K562 (cell line): ENCODE results near the gene HIVEP2. TPM values are rescaled to one million over a fixed set of nuclear protein-coding genes. Genes with fewer than 3 reads are reported as not detected.

Experiments used
- DIDO1 ChIP-seq: fragments of 450-650 bp; IDR thresholded peaks from 2 replicates; pipeline ENCODE4 v1.6.1; 2016; ENCODE audit warnings: low read depth, missing biosample characterization, missing genetic modification characterization
- GABPB2 ChIP-seq: fragments of 250-450 bp; sonication (Bioruptor Pico); conservative IDR thresholded peaks from 2 replicates; pipeline ENCODE4 v1.5.1; 2021; ENCODE audit warnings: mild to moderate bottlenecking
- KAT7 ChIP-seq: sonication (generic); formaldehyde crosslinking; IDR thresholded peaks from 2 replicates; pipeline ENCODE4 v1.8.0; 2022; ENCODE audit warnings: missing genetic modification reagents, mild to moderate bottlenecking, borderline replicate concordance
- PTBP1 ChIP-seq: fragments of 200-400 bp; formaldehyde crosslinking; IDR thresholded peaks from 2 replicates; pipeline ENCODE4 v1.6.1; 2017; ENCODE audit warnings: low read depth, low read length
- SNIP1 ChIP-seq: fragments of 450-650 bp; IDR thresholded peaks from 2 replicates; pipeline ENCODE4 v1.7.1; 2017; ENCODE audit warnings: low read depth, mild to moderate bottlenecking
- ZNF583 ChIP-seq: fragments of 250-450 bp; sonication (Bioruptor Pico); IDR thresholded peaks from 2 replicates; pipeline ENCODE4 v1.4.0; 2020
- ZNF77 ChIP-seq: fragments of 250-450 bp; sonication (Bioruptor Pico); IDR thresholded peaks from 2 replicates; pipeline ENCODE4 v1.5.0; 2020
- polyA plus RNA-seq, 8 experiments: library from polyadenylated mRNA; depleted of rRNA in 4 of 8; stranded (reverse) in 5 of 8; unstranded in 3 of 8; fragments of >200 nt; fragmentation: Nextera tagmentation in 2 of 8; fragmentation: Illumina TruSeq in 1 of 8; extraction: Ambion mirVana in 2 of 8; extraction: Trizol in 1 of 8; gene quantifications; 2 replicates each; pipeline versions ENCODE4 v1.2.1 to v1.2.3, GENCODE V29; 2011 to 2014; ENCODE audit warnings: inconsistent platforms in 1 of 8, missing spikeins in 1 of 8
- total RNA-seq, 7 experiments: library from RNA; depleted of rRNA in 6 of 7; stranded (reverse); fragments of >200 nt in 6 of 7; fragmentation: Illumina TruSeq in 2 of 7; extraction: Trizol in 2 of 7; gene quantifications; 2 replicates each; pipeline versions ENCODE4 v1.2.1 to v1.2.3, GENCODE V29; 2011 to 2021; ENCODE audit warnings: low replicate concordance in 1 of 7
- TF ChIP-seq, protein P1 (sequence below), 2 experiments: fragments of 450-650 bp in 1 of 2; sonication (generic) in 1 of 2; formaldehyde crosslinking in 1 of 2; IDR thresholded peaks in 1 of 2; conservative IDR thresholded peaks in 1 of 2; 2 replicates each; pipeline versions ENCODE4 v1.6.1 to v1.8.1; 2016 to 2023; ENCODE audit warnings: mild to moderate bottlenecking in 2 of 2, moderate library complexity in 2 of 2, inconsistent platforms in 1 of 2, missing genetic modification reagents in 1 of 2
- TF ChIP-seq, protein P2 (sequence below): fragments of 250-450 bp; sonication (Bioruptor Pico); IDR thresholded peaks from 2 replicates; pipeline ENCODE4 v1.4.0; 2020; ENCODE audit warnings: borderline replicate concordance
- TF ChIP-seq, protein P3 (sequence below): fragments of 200-800 bp; sonication (Bioruptor generic); IDR thresholded peaks from 2 replicates; pipeline ENCODE4 v1.6.1; 2017; ENCODE audit warnings: missing genetic modification characterization, missing compliant biosample characterization
- TF ChIP-seq, protein P4 (sequence below): IDR thresholded peaks from 2 replicates; pipeline ENCODE4 v1.6.1; 2011; ENCODE audit not compliant: insufficient read length; ENCODE audit errors: extremely low read depth
- TF ChIP-seq, protein P5 (sequence below), 3 experiments: fragments of 200-800 bp in 1 of 3; sonication (Bioruptor generic) in 1 of 3; sonication (generic) in 1 of 3; formaldehyde crosslinking in 1 of 3; IDR thresholded peaks; 2 replicates each; pipeline versions ENCODE4 v1.6.1 to v1.8.0; 2016 to 2022; ENCODE audit warnings: mild to moderate bottlenecking in 2 of 3, missing compliant biosample characterization in 2 of 3, missing genetic modification characterization in 2 of 3, missing genetic modification reagents in 1 of 3
- TF ChIP-seq, protein P6 (sequence below): IDR thresholded peaks from 3 replicates; pipeline ENCODE4 v1.6.1; 2011; ENCODE audit warnings: borderline replicate concordance, mild to moderate bottlenecking; ENCODE audit not compliant: insufficient read length, insufficient read depth

Gene HIVEP2
- total and polyA plus RNA-seq, 9 of the 15 experiments (the other 6 are each of a cell fraction or from before 2014, with no cell fraction given): under 0.01 to 1.2 (median 0.31) TPM

DNA sequence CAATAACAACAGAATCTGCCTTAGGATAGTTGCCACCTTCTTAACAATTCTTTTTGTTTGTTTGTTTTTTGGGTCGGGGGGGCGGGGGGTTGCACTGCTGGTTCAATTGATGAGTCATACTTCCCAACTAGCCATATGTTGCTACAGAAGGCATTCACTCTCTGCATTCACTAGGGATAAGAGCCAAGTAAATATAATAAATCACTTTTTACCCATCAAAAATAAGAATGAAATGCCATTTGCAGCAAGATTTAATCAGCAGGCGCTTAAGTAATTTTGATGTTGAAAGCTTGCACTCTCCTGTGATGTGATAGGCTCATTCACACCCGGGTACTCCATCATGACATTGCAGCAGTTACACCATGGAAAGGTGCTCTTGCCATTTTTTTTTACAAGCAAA, 209.8 kb downstream of the HIVEP2 start (continued):
- TF ChIP-seq DIDO1: no peak
- TF ChIP-seq, protein P1, sequence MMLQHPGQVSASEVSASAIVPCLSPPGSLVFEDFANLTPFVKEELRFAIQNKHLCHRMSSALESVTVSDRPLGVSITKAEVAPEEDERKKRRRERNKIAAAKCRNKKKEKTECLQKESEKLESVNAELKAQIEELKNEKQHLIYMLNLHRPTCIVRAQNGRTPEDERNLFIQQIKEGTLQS (IDR thresholded peaks at IDR 0.05): peak; percentile 54
- TF ChIP-seq, protein P1 (CRISPR knock-in tag; conservative IDR thresholded peaks at IDR 0.05): no peak
- TF ChIP-seq SNIP1: no peak
- no peak for TF ChIP-seq KAT7 (CRISPR knock-in tag)
- TF ChIP-seq, protein P2, sequence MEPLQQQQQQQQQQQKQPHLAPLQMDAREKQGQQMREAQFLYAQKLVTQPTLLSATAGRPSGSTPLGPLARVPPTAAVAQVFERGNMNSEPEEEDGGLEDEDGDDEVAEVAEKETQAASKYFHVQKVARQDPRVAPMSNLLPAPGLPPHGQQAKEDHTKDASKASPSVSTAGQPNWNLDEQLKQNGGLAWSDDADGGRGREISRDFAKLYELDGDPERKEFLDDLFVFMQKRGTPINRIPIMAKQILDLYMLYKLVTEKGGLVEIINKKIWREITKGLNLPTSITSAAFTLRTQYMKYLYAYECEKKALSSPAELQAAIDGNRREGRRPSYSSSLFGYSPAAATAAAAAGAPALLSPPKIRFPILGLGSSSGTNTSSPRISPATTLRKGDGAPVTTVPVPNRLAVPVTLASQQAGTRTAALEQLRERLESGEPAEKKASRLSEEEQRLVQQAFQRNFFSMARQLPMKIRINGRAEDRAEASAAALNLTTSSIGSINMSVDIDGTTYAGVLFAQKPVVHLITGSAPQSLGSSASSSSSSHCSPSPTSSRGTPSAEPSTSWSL (CRISPR knock-in tag): no peak
- no peak for TF ChIP-seq PTBP1
- no peak for TF ChIP-seq ZNF583 (CRISPR knock-in tag)
- TF ChIP-seq, protein P3, sequence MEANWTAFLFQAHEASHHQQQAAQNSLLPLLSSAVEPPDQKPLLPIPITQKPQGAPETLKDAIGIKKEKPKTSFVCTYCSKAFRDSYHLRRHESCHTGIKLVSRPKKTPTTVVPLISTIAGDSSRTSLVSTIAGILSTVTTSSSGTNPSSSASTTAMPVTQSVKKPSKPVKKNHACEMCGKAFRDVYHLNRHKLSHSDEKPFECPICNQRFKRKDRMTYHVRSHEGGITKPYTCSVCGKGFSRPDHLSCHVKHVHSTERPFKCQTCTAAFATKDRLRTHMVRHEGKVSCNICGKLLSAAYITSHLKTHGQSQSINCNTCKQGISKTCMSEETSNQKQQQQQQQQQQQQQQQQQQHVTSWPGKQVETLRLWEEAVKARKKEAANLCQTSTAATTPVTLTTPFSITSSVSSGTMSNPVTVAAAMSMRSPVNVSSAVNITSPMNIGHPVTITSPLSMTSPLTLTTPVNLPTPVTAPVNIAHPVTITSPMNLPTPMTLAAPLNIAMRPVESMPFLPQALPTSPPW: peak; percentile 56
- TF ChIP-seq, protein P4, sequence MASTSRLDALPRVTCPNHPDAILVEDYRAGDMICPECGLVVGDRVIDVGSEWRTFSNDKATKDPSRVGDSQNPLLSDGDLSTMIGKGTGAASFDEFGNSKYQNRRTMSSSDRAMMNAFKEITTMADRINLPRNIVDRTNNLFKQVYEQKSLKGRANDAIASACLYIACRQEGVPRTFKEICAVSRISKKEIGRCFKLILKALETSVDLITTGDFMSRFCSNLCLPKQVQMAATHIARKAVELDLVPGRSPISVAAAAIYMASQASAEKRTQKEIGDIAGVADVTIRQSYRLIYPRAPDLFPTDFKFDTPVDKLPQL: no peak
- TF ChIP-seq, protein P5, sequence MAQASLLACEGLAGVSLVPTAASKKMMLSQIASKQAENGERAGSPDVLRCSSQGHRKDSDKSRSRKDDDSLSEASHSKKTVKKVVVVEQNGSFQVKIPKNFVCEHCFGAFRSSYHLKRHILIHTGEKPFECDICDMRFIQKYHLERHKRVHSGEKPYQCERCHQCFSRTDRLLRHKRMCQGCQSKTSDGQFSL (CRISPR knock-in tag; IDR thresholded peaks at IDR 0.05): no peak
- TF ChIP-seq, protein P5 (tag; IDR thresholded peaks at IDR 0.05): no peak
- no peak for TF ChIP-seq ZNF77
- TF ChIP-seq, protein P6, sequence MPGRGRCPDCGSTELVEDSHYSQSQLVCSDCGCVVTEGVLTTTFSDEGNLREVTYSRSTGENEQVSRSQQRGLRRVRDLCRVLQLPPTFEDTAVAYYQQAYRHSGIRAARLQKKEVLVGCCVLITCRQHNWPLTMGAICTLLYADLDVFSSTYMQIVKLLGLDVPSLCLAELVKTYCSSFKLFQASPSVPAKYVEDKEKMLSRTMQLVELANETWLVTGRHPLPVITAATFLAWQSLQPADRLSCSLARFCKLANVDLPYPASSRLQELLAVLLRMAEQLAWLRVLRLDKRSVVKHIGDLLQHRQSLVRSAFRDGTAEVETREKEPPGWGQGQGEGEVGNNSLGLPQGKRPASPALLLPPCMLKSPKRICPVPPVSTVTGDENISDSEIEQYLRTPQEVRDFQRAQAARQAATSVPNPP: no peak
- no peak for TF ChIP-seq GABPB2 (CRISPR knock-in tag)
